Measurements from ENCODE around the gene MXI1.

The MXI1 gene

GRCh38 chr10:110207011-110207804, at the start of gene MXI1:
MXI1 (plus strand) TSS chr10:110207605; CDS start chr10:110207809, 204 bp downstream.
- Histone ChIP-seq H3K4me1 (ENCODE audit: control insufficient read depth, insufficient read depth, low read length) (peaks cover 19% of the 10 kb centered on the region), H3K36me3 (ENCODE audit: control insufficient read depth in 2 of 2, insufficient read depth in 2 of 2, low read length in 2 of 2) (no peaks in the 10 kb centered on the region), H3K9ac (ENCODE audit: low read length in 2 of 2) (peak within 1 kb of the TSS; percentile 69 to 82), H3K9me3 (ENCODE audit: control insufficient read depth in 2 of 2, low read length in 2 of 2) (no peaks in the 10 kb centered on the region), H3K27me3 (ENCODE audit: control insufficient read depth in 1 of 2, insufficient read depth in 2 of 2, low read length in 2 of 2) (no peaks in the 10 kb centered on the region), H3K4me3 (ENCODE audit: low read length in 2 of 2) (peak within 1 kb of the TSS; percentile 91 to 93), H3K27ac (ENCODE audit: low read length) (peak within 1 kb of the TSS; percentile 85)

GRCh38 chr10:110158051-110159005, 49.1 kb upstream of the MXI1 start:
- Histone ChIP-seq H3K36me3 (ENCODE audit: control insufficient read depth in 2 of 2, insufficient read depth in 2 of 2, low read length in 2 of 2) (no peaks in the 10 kb centered on the region), H3K4me1 (ENCODE audit: control insufficient read depth, insufficient read depth, low read length) (no peaks in the 10 kb centered on the region), H3K4me3 (ENCODE audit: low read length in 2 of 2) (no peak overlapping the region), H3K9ac (ENCODE audit: low read length in 2 of 2) (no peak overlapping the region), H3K9me3 (ENCODE audit: control insufficient read depth in 2 of 2, low read length in 2 of 2) (no peaks in the 10 kb centered on the region), H3K27ac (ENCODE audit: low read length) (no peak overlapping the region), H3K27me3 (ENCODE audit: control insufficient read depth in 1 of 2, insufficient read depth in 2 of 2, low read length in 2 of 2) (no peaks in the 10 kb centered on the region)

GRCh38 chr10:110160081-110160480, 47.3 kb upstream of the MXI1 start:
- H3K4me1 ChIP-seq (ENCODE audit: control insufficient read depth, insufficient read depth, low read length): no peaks in the 10 kb centered on the region
- H3K9ac ChIP-seq (ENCODE audit: low read length in 2 of 2): no peak overlapping the region
- no peak overlapping the region for H3K4me3 ChIP-seq (ENCODE audit: low read length in 2 of 2)
- no peaks in the 10 kb centered on the region for H3K9me3 ChIP-seq (ENCODE audit: control insufficient read depth in 2 of 2, low read length in 2 of 2)
- peaks cover 0 to under 1% of the 10 kb centered on the region in 2 donors for H3K27me3 ChIP-seq (ENCODE audit: control insufficient read depth in 1 of 2, insufficient read depth in 2 of 2, low read length in 2 of 2)
- H3K36me3 ChIP-seq (ENCODE audit: control insufficient read depth in 2 of 2, insufficient read depth in 2 of 2, low read length in 2 of 2): no peaks in the 10 kb centered on the region
- H3K27ac ChIP-seq (ENCODE audit: low read length): no peak overlapping the region

- Histone ChIP-seq H3K27ac (ENCODE audit: low read length) (no peak overlapping the region), H3K4me1 (ENCODE audit: control insufficient read depth, insufficient read depth, low read length) (no peaks in the 10 kb centered on the region), H3K27me3 (ENCODE audit: control insufficient read depth in 1 of 2, insufficient read depth in 2 of 2, low read length in 2 of 2) (peaks cover 3% of the 10 kb centered on the region in 2 donors)
These were observed 46.9 kb upstream of the MXI1 start for GRCh38 chr10:110160522-110160921.

DNA sequence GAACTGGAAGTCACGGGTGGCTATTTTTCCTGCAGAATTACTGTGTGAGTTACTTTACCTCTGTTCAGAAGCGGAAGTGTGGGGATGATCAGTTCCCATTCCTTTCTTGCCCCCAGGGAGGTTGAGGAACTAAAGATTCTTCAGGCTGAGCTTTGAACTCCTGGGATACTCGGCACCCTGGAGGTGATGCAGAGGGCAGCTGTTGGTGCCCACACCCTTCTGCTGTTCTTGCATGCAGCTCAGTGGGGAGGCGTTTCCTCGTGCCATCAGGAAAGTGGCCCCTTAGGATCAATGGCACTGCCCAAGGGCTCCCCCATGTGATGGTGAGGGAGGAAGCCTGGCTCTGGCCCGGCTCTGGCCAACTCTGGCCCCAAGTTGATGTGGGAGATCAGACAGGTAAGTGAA, 44.7 kb upstream of the MXI1 start:
- no peak overlapping the region for H3K9ac ChIP-seq (ENCODE audit: low read length in 2 of 2)
- no peaks in the 10 kb centered on the region for H3K9me3 ChIP-seq (ENCODE audit: control insufficient read depth in 2 of 2, low read length in 2 of 2)
- H3K27ac ChIP-seq (ENCODE audit: low read length): no peak overlapping the region

More at GRCh38 chr10:110160522-110160921, 46.9 kb upstream of the MXI1 start:
- Histone ChIP-seq H3K9ac (ENCODE audit: low read length in 2 of 2) (no peak overlapping the region), H3K9me3 (ENCODE audit: control insufficient read depth in 2 of 2, low read length in 2 of 2) (no peaks in the 10 kb centered on the region), H3K4me3 (ENCODE audit: low read length in 2 of 2) (no peak overlapping the region), H3K36me3 (ENCODE audit: control insufficient read depth in 2 of 2, insufficient read depth in 2 of 2, low read length in 2 of 2) (no peaks in the 10 kb centered on the region)

DNA sequence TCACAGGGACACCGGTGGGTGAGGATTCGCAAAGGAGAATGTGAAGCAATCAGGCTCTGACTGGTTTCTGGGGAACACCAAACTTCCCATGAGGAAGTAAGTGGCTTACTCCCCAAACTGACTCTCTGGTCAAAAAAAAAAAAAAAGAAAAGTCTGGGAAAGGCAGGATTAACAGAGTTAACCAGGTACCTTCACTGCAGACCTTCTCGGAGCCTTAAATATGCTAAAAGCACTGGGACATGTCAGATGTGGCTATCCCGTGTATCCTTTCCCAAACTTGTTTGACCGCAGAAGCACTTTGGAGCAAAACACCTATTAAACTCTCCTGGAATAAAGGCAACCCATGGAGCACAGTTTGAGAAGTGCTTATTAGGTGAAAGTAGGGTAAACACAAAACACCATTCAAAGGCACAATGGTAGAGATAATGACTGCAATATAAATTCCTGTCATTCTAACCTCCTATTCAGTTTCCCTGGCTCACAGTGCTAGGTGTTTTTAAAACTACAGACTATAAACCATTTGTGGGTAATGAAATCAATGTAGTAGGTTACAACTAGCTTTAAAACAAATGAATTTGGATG, 44.1 kb upstream of the MXI1 start:
- Histone ChIP-seq H3K4me1 (ENCODE audit: control insufficient read depth, insufficient read depth, low read length) (peaks cover 1% of the 10 kb centered on the region), H3K4me3 (ENCODE audit: low read length in 2 of 2) (no peak overlapping the region), H3K27me3 (ENCODE audit: control insufficient read depth in 1 of 2, insufficient read depth in 2 of 2, low read length in 2 of 2) (peaks cover 20 to 25% of the 10 kb centered on the region in 2 donors), H3K9me3 (ENCODE audit: control insufficient read depth in 2 of 2, low read length in 2 of 2) (no peaks in the 10 kb centered on the region), H3K36me3 (ENCODE audit: control insufficient read depth in 2 of 2, insufficient read depth in 2 of 2, low read length in 2 of 2) (no peaks in the 10 kb centered on the region), H3K27ac (ENCODE audit: low read length) (no peak overlapping the region), H3K9ac (ENCODE audit: low read length in 2 of 2) (no peak overlapping the region)

More for the DNA sequence above, 44.7 kb upstream of the MXI1 start:
- Histone ChIP-seq H3K36me3 (ENCODE audit: control insufficient read depth in 2 of 2, insufficient read depth in 2 of 2, low read length in 2 of 2) (no peaks in the 10 kb centered on the region), H3K27me3 (ENCODE audit: control insufficient read depth in 1 of 2, insufficient read depth in 2 of 2, low read length in 2 of 2) (peaks cover 15 to 20% of the 10 kb centered on the region in 2 donors), H3K4me3 (ENCODE audit: low read length in 2 of 2) (no peak overlapping the region), H3K4me1 (ENCODE audit: control insufficient read depth, insufficient read depth, low read length) (no peaks in the 10 kb centered on the region)

DNA sequence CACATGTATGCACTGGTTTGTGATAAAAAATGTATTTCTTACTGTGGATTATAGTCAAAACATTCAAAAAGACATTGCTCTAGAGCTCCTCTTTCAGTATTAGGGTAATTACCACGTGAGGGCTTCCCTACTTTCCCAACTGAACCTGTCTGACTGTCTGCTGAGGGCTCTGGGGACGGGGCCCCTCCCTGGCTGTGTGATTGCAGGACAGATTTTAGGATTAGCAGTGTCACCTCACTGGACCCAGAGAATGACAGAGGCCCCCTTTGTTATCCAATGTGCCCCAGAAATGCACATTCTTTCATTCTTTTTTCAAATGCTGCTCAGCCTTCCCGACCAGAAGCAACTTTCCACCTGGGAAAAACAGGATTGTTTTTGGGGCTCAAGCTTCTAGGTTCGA, 43.6 kb upstream of the MXI1 start:
- H3K27ac ChIP-seq (ENCODE audit: low read length): no peak overlapping the region
- H3K9ac ChIP-seq (ENCODE audit: low read length in 2 of 2): no peak overlapping the region
- H3K4me1 ChIP-seq (ENCODE audit: control insufficient read depth, insufficient read depth, low read length): peaks cover 3% of the 10 kb centered on the region
- no peaks in the 10 kb centered on the region for H3K9me3 ChIP-seq (ENCODE audit: control insufficient read depth in 2 of 2, low read length in 2 of 2)
- no peak overlapping the region for H3K4me3 ChIP-seq (ENCODE audit: low read length in 2 of 2)
- H3K27me3 ChIP-seq (ENCODE audit: control insufficient read depth in 1 of 2, insufficient read depth in 2 of 2, low read length in 2 of 2): peaks cover 23 to 29% of the 10 kb centered on the region in 2 donors
- no peaks in the 10 kb centered on the region for H3K36me3 ChIP-seq (ENCODE audit: control insufficient read depth in 2 of 2, insufficient read depth in 2 of 2, low read length in 2 of 2)

DNA sequence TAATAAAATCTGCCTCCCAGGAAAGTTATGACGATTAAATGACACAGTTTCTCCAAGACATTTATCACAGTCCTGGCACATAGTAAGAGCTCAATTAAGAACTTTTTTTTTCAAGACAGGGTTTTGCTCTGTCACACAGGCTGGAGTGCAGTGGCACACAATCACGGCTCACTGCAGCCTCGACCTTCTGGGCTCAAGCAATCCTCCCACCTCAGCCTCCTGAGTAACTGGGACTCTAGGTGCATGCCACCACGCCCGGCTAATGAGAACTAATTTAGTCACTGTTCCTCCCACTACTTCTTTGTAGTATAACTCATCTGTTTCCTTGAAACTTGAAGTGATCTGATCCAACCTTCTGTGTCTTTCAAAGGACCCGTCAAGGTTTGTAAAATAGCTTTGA, 42.2 kb upstream of the MXI1 start:
- Histone ChIP-seq H3K4me3 (ENCODE audit: low read length in 2 of 2) (no peak overlapping the region), H3K9ac (ENCODE audit: low read length in 2 of 2) (no peak overlapping the region), H3K27me3 (ENCODE audit: control insufficient read depth in 1 of 2, insufficient read depth in 2 of 2, low read length in 2 of 2) (peaks cover 28 to 36% of the 10 kb centered on the region in 2 donors), H3K27ac (ENCODE audit: low read length) (no peak overlapping the region), H3K9me3 (ENCODE audit: control insufficient read depth in 2 of 2, low read length in 2 of 2) (no peaks in the 10 kb centered on the region), H3K36me3 (ENCODE audit: control insufficient read depth in 2 of 2, insufficient read depth in 2 of 2, low read length in 2 of 2) (no peaks in the 10 kb centered on the region), H3K4me1 (ENCODE audit: control insufficient read depth, insufficient read depth, low read length) (peaks cover 6% of the 10 kb centered on the region)

- Histone ChIP-seq H3K27me3 (ENCODE audit: control insufficient read depth in 1 of 2, insufficient read depth in 2 of 2, low read length in 2 of 2) (peaks cover 30 to 36% of the 10 kb centered on the region in 2 donors), H3K9ac (ENCODE audit: low read length in 2 of 2) (no peak overlapping the region), H3K9me3 (ENCODE audit: control insufficient read depth in 2 of 2, low read length in 2 of 2) (no peaks in the 10 kb centered on the region), H3K36me3 (ENCODE audit: control insufficient read depth in 2 of 2, insufficient read depth in 2 of 2, low read length in 2 of 2) (no peaks in the 10 kb centered on the region), H3K27ac (ENCODE audit: low read length) (no peak overlapping the region), H3K4me1 (ENCODE audit: control insufficient read depth, insufficient read depth, low read length) (peaks cover 8% of the 10 kb centered on the region), H3K4me3 (ENCODE audit: low read length in 2 of 2) (no peak overlapping the region)
These were observed 40.3 kb upstream of the MXI1 start for GRCh38 chr10:110167149-110167548.

DNA sequence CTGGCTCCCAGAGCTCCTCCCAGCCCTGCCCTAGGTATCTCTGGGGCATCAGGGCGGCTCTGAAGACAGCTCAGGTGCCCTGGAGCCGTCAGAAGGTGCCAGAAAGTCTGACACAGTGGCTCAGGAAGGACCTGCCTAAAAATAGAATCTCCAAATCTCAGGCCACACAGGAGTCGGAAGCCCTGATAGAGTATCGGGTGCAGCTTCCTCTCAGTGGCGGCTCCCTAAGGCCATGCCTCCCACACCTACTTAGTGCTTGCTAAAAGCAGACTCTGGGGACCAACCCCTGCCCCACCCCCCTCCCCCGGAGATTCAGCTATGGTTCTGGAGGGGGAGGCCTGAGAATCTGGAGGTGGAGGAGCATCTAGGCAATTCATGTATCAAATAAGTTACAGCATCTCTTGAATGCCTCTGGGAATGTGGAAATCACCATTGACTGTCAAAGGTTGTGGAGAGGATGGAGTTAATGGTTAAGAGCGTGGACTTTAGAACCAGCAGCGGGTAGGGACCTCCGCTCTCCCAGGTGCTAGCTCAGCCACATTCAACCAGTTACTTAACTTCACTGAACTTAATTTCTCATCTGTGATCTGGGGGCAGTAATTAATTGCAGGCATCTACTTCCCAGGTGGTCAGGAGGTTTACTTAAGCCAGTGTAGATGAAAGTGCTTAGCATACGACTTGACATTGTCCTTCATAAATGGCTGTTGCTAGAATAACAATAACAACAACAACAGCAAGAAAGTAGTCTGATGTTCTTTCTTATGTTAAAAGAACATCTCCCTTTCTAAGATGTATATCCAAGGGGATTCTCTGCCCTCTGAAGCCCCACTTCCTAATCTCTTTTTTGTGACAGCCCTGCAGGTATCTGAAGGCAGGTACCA, 38.6 kb upstream of the MXI1 start:
- no peak overlapping the region for H3K27ac ChIP-seq (ENCODE audit: low read length)
- H3K9me3 ChIP-seq (ENCODE audit: control insufficient read depth in 2 of 2, low read length in 2 of 2): no peaks in the 10 kb centered on the region
- H3K9ac ChIP-seq (ENCODE audit: low read length in 2 of 2): no peak overlapping the region
- peaks cover 8% of the 10 kb centered on the region for H3K4me1 ChIP-seq (ENCODE audit: control insufficient read depth, insufficient read depth, low read length)
- H3K27me3 ChIP-seq (ENCODE audit: control insufficient read depth in 1 of 2, insufficient read depth in 2 of 2, low read length in 2 of 2): peaks cover 30 to 36% of the 10 kb centered on the region in 2 donors
- H3K4me3 ChIP-seq (ENCODE audit: low read length in 2 of 2): no peak overlapping the region
- H3K36me3 ChIP-seq (ENCODE audit: control insufficient read depth in 2 of 2, insufficient read depth in 2 of 2, low read length in 2 of 2): no peaks in the 10 kb centered on the region
